ENCODE data around the gene PPM1F. TPM values are rescaled to one million over a fixed set of nuclear protein-coding genes. Genes with fewer than 3 reads are reported as not detected.

The PPM1F gene
- total RNA-seq, 4 donors from 2014 or later = 18.3 to 29.5 (median 25.8) TPM

GRCh38 chr22:21927174-21927823 lies 25.3 kb downstream of the PPM1F start:
- DNase-seq (ENCODE audit: low spot score in 2 of 2) = no peak
- TF ChIP-seq POLR2A (IDR thresholded peaks at IDR 0.05) = no peak
- TF ChIP-seq CTCF (IDR thresholded peaks at IDR 0.05) = no peak
- intact Hi-C loops (cut with DNase I; ENCODE audit: low total_unique reads) = no loop called here
- WGBS, 2 donors = 85 to 86% methylated on average over 16 of the region's 16 CpGs
- no peak overlapping the region for H3K4me3 ChIP-seq (ENCODE audit: low read depth, poor library complexity, severe bottlenecking)

GRCh38 chr22:21926728-21927127 lies 25.9 kb downstream of the PPM1F start:
- H3K4me3 ChIP-seq (ENCODE audit: low read depth, poor library complexity, severe bottlenecking) = no peak overlapping the region
- TF ChIP-seq POLR2A (IDR thresholded peaks at IDR 0.05) (no peak), CTCF (IDR thresholded peaks at IDR 0.05) (no peak)
- WGBS, 2 donors = 65 to 92% methylated on average over 3 to 4 of the region's 4 CpGs
- no peak for DNase-seq (ENCODE audit: low spot score in 2 of 2)
- intact Hi-C loops (cut with DNase I; ENCODE audit: low total_unique reads) = no loop called here

GRCh38 chr22:21923163-21923561 lies 29.5 kb downstream of the PPM1F start:
- intact Hi-C loops (cut with DNase I; ENCODE audit: low total_unique reads) = no loop called here
- no peak for DNase-seq (ENCODE audit: low spot score in 2 of 2)
- no peak overlapping the region for H3K4me3 ChIP-seq (ENCODE audit: low read depth, poor library complexity, severe bottlenecking)
- 96% methylated on average over 3 to 14 of the region's 21 CpGs for WGBS, 2 donors
- TF ChIP-seq CTCF (IDR thresholded peaks at IDR 0.05) = no peak
- TF ChIP-seq POLR2A (IDR thresholded peaks at IDR 0.05) = no peak

- TF ChIP-seq CTCF (IDR thresholded peaks at IDR 0.05) (no peak), POLR2A (IDR thresholded peaks at IDR 0.05) (no peak)
- H3K4me3 ChIP-seq (ENCODE audit: low read depth, poor library complexity, severe bottlenecking) = no peak overlapping the region
- intact Hi-C loops (cut with DNase I; ENCODE audit: low total_unique reads) = no loop called here
- no peak for DNase-seq (ENCODE audit: low spot score in 2 of 2)
- 91 to 94% methylated on average over 20 of the region's 20 CpGs for WGBS, 2 donors
Measured at GRCh38 chr22:21922370-21923162, 30.1 kb downstream of the PPM1F start.

- no peak for TF ChIP-seq POLR2A (IDR thresholded peaks at IDR 0.05)
- TF ChIP-seq CTCF (IDR thresholded peaks at IDR 0.05) = no peak
- DNase-seq (ENCODE audit: low spot score in 2 of 2) = no peak
- H3K4me3 ChIP-seq (ENCODE audit: low read depth, poor library complexity, severe bottlenecking) = no peak overlapping the region
- intact Hi-C loops (cut with DNase I; ENCODE audit: low total_unique reads) = no loop called here
- WGBS, 2 donors = 75 to 90% methylated on average over 8 of the region's 8 CpGs
Measured at GRCh38 chr22:21921729-21922128, 30.9 kb downstream of the PPM1F start.

Data from lower leg skin (tissue), 4 donors.